Measurements from ENCODE around the gene LIG1. TPM values are rescaled to one million over a fixed set of nuclear protein-coding genes. Genes with fewer than 3 reads are reported as not detected.

Gene LIG1
- total RNA-seq, 1 experiment from 2014 or later = 41.3 TPM

DNA sequence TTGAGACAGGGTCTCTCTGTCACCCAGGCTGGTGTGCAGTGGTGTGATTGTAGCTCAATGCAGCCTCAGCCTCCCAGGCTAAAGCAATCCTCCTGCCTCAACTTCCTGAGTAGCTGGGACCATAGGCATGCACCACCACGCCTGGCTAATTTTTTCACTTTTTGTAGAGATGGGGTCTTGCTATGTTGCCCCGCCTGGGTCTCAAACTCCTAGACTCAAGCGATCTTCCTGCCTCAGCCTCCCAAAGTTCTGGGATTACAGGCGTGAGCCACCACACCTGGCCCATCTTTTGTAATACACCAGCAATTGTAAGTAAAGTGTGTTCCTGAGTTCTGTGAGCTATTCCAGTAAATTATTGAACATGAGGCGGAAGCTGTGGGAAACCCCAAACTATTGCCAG is 66.2 kb downstream of the LIG1 start:
- ChIA-PET CTCF (interaction anchor here (0.8 kb wide), 1 partner anchor 15 kb away, joined by 3 read pairs; no protein-coding TSS in a partner anchor), POLR2A (no interaction called here)
- ATAC-seq (no peak), DNase-seq (ENCODE audit: low read depth, low spot score) (no peak)
- Histone ChIP-seq H3K4me3 (ENCODE audit: low read depth in 2 of 2, low read length in 2 of 2) (no peak overlapping the region), H3K36me3 (ENCODE audit: control insufficient read depth, insufficient read depth, low read length) (no peaks in the 10 kb centered on the region), H3K4me1 (ENCODE audit: control insufficient read depth, insufficient read depth, low read length) (no peaks in the 10 kb centered on the region), H3K27me3 (ENCODE audit: control insufficient read depth, insufficient read depth, low read length) (no peaks in the 10 kb centered on the region), H3K9me3 (ENCODE audit: control insufficient read depth, insufficient read depth, low read depth, low read length) (no peaks in the 10 kb centered on the region), H3K27ac (ENCODE audit: low read length) (no peak overlapping the region)
- BruUV-seq (replicated peaks) = no TSS peak
- TF ChIP-seq, protein P1, sequence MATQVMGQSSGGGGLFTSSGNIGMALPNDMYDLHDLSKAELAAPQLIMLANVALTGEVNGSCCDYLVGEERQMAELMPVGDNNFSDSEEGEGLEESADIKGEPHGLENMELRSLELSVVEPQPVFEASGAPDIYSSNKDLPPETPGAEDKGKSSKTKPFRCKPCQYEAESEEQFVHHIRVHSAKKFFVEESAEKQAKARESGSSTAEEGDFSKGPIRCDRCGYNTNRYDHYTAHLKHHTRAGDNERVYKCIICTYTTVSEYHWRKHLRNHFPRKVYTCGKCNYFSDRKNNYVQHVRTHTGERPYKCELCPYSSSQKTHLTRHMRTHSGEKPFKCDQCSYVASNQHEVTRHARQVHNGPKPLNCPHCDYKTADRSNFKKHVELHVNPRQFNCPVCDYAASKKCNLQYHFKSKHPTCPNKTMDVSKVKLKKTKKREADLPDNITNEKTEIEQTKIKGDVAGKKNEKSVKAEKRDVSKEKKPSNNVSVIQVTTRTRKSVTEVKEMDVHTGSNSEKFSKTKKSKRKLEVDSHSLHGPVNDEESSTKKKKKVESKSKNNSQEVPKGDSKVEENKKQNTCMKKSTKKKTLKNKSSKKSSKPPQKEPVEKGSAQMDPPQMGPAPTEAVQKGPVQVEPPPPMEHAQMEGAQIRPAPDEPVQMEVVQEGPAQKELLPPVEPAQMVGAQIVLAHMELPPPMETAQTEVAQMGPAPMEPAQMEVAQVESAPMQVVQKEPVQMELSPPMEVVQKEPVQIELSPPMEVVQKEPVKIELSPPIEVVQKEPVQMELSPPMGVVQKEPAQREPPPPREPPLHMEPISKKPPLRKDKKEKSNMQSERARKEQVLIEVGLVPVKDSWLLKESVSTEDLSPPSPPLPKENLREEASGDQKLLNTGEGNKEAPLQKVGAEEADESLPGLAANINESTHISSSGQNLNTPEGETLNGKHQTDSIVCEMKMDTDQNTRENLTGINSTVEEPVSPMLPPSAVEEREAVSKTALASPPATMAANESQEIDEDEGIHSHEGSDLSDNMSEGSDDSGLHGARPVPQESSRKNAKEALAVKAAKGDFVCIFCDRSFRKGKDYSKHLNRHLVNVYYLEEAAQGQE (IDR thresholded peaks at IDR 0.05; ENCODE audit: insufficient read depth in 1 of 2, low read depth in 2 of 2, low read length in 1 of 2) = no peak
- TF ChIP-seq SIN3A (IDR thresholded peaks at IDR 0.05; ENCODE audit: borderline replicate concordance, insufficient read depth, low read depth, low read length) (no peak), TCF7L2 (IDR thresholded peaks at IDR 0.05; ENCODE audit: low read depth, low read length) (no peak), CTCF (IDR thresholded peaks at IDR 0.05) (no peak), POLR2AphosphoS5 (IDR thresholded peaks at IDR 0.05; ENCODE audit: low read depth, low read length) (no peak)
- in situ Hi-C loops (cut with HindIII; ENCODE audit: low pct_unique_long_range_greater_than_20kb, low sequenced_read_pairs) = no loop called here
- intact Hi-C loops (cut with micrococcal nuclease; ENCODE audit: unreplicated experiment) = no loop called here

DNA sequence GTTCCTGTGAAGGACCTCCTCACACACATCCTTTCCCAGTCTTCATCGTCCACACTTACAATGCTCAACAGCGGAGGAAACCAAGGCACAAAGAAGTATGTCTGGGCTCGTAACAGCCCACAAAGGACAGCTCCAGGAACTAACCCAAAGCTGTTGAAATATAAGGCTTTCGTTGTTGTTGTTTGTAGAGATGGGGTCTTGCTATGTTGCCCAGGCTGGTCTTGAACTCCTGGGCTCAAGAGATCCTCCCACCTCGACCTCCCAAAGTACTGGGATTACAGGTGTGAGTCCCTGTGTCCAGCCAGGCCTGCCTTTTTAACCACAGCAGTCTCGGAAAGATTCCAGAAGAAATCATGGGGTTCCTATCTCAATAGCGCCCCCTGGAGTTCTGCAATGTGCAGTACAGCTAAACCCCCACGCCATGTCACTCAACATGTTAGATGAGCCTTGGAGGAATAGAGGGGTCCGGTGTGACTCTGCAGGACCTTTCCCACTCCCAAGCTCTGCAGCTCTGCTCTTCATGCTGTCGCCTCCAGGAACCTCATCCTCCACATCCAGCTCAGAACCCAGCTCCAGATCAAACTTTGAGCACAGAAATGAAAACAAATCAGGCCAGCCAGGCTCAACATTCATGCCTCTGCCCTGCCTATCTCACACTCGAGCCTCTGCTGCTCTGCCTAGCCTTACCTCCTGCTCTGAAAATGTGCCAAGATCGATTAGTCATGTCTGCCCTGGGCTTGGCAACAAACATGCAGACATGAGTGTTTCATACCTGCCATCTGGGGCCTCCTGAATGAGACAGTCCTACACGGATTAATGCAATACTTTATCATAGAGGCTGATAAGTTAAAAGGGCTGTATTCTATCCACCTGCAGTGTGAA is 67.0 kb downstream of the LIG1 start:
- Histone ChIP-seq H3K36me3 (ENCODE audit: control insufficient read depth, insufficient read depth, low read length) (no peaks in the 10 kb centered on the region), H3K9me3 (ENCODE audit: control insufficient read depth, insufficient read depth, low read depth, low read length) (no peaks in the 10 kb centered on the region), H3K27me3 (ENCODE audit: control insufficient read depth, insufficient read depth, low read length) (no peaks in the 10 kb centered on the region), H3K27ac (ENCODE audit: low read length) (no peak overlapping the region), H3K4me3 (ENCODE audit: low read depth in 2 of 2, low read length in 2 of 2) (no peak overlapping the region), H3K4me1 (ENCODE audit: control insufficient read depth, insufficient read depth, low read length) (no peaks in the 10 kb centered on the region)
- ChIA-PET CTCF (interaction anchor here (0.8 to 1.0 kb wide), 2 partner anchors 16 to 139 kb away, joined by 3 to 8 read pairs; no protein-coding TSS in a partner anchor), POLR2A (interaction anchor here (0.6 kb wide), 1 partner anchor 137 kb away, joined by 3 read pairs; no protein-coding TSS in a partner anchor)
- DNase-seq (ENCODE audit: low read depth, low spot score) (no peak), ATAC-seq (peak; percentile 43; the same call in 1 of the 2 replicates)
- in situ Hi-C loops (cut with HindIII; ENCODE audit: low pct_unique_long_range_greater_than_20kb, low sequenced_read_pairs) (no loop called here), intact Hi-C loops (cut with micrococcal nuclease; ENCODE audit: unreplicated experiment) (no loop called here)
- BruUV-seq (replicated peaks) = no TSS peak
- TF ChIP-seq CTCF (IDR thresholded peaks at IDR 0.05) (peak; percentile 83), SIN3A (IDR thresholded peaks at IDR 0.05; ENCODE audit: borderline replicate concordance, insufficient read depth, low read depth, low read length) (no peak)

All from Panc1 (cell line).